ENCODE results near the gene ADAM15.

The ADAM15 gene

DNA sequence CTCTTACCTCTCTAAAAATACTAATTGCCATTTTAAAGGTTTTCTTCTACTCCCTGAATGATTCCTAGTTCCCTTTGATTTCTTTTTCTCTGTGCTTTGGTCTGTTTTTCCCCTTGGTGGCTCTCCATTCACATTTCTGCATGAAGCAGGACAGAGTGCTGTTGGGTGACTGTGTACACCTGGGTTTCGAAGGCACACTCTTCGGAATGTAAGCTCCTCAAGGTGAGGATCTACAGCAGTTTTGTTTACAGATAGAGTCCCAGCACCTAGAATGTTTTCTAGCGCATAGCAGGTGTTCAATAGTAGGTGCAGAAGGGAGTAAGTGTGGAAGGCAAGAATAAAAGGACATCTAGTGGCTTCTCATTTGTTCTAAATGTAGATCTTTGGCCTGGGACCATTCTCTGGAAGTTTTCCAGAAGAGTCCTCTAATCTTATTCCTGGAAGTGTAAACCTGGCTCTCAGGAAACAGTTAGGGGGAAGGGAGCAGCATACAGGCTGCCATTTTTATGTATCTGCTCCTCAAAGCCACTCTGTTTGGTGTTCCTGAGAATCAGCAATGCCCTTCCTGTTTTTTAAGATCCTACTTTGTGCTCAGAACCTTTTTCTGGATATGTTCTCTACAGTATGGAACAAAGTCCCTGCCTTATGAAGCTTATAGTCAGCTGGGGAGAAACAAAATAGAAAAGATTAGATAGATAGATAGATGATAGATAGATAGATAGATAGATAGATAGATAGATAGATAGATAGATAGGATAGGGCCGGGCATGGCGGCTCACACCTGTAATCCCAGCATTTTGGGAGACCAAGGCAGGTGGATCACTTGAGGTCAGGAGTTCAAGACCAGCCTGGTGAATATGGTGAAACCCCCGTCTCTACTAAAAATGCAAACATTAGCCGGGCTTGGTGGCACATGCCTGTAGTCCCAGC lies 53.8 kb downstream of the ADAM15 start:
- Mint-ChIP-seq H3K9me3 (no peaks in the 10 kb centered on the region), H3K27me3 (ENCODE audit: low read depth) (peaks cover 16% of the 10 kb centered on the region), H3K4me1 (peaks cover 4% of the 10 kb centered on the region), H3K36me3 (ENCODE audit: low read depth) (no peaks in the 10 kb centered on the region), H3K4me3 (no peak overlapping the region), H3K27ac (no peak overlapping the region)
- TF ChIP-seq, protein P1, sequence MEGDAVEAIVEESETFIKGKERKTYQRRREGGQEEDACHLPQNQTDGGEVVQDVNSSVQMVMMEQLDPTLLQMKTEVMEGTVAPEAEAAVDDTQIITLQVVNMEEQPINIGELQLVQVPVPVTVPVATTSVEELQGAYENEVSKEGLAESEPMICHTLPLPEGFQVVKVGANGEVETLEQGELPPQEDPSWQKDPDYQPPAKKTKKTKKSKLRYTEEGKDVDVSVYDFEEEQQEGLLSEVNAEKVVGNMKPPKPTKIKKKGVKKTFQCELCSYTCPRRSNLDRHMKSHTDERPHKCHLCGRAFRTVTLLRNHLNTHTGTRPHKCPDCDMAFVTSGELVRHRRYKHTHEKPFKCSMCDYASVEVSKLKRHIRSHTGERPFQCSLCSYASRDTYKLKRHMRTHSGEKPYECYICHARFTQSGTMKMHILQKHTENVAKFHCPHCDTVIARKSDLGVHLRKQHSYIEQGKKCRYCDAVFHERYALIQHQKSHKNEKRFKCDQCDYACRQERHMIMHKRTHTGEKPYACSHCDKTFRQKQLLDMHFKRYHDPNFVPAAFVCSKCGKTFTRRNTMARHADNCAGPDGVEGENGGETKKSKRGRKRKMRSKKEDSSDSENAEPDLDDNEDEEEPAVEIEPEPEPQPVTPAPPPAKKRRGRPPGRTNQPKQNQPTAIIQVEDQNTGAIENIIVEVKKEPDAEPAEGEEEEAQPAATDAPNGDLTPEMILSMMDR (IDR thresholded peaks at IDR 0.05; ENCODE audit: unreplicated experiment in 3 of 3) = no peak

DNA sequence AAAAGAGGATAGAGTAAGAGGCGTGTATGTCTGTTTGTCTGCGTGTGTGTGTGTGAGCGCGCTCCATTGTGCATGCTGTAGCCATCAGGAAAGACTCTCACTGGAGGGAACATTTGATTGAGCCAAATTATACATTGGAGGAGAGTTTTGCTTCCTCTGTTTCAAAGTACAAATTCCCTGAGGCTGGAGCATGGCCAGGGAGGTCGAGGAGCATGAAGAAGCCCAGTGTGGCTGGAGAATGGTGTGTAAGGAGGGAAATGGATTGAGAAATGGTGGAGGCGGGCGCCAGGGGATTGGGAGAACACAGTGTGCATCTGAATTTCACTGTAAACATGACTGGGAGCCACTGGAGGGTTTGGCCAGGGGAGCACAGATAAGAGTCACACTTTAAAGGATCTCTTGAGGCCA lies 54.5 kb downstream of the ADAM15 start:
- H3K9me3 Mint-ChIP-seq = no peaks in the 10 kb centered on the region
- TF ChIP-seq, protein P1 (IDR thresholded peaks at IDR 0.05; ENCODE audit: unreplicated experiment in 3 of 3) = no peak
- H3K4me3 Mint-ChIP-seq = no peak overlapping the region
- H3K36me3 Mint-ChIP-seq (ENCODE audit: low read depth) = no peaks in the 10 kb centered on the region
- peaks cover 4% of the 10 kb centered on the region for H3K4me1 Mint-ChIP-seq
- H3K27me3 Mint-ChIP-seq (ENCODE audit: low read depth) = peaks cover 16% of the 10 kb centered on the region
- H3K27ac Mint-ChIP-seq = no peak overlapping the region

- Mint-ChIP-seq H3K4me3 (no peak overlapping the region), H3K36me3 (ENCODE audit: low read depth) (no peaks in the 10 kb centered on the region), H3K27me3 (ENCODE audit: low read depth) (peaks cover 16% of the 10 kb centered on the region), H3K27ac (no peak overlapping the region), H3K9me3 (no peaks in the 10 kb centered on the region), H3K4me1 (peaks cover 4% of the 10 kb centered on the region)
- TF ChIP-seq, protein P1 (IDR thresholded peaks at IDR 0.05; ENCODE audit: unreplicated experiment in 3 of 3) = no peak
Observed at GRCh38 chr1:155106862-155107261, 55.7 kb downstream of the ADAM15 start.

DNA sequence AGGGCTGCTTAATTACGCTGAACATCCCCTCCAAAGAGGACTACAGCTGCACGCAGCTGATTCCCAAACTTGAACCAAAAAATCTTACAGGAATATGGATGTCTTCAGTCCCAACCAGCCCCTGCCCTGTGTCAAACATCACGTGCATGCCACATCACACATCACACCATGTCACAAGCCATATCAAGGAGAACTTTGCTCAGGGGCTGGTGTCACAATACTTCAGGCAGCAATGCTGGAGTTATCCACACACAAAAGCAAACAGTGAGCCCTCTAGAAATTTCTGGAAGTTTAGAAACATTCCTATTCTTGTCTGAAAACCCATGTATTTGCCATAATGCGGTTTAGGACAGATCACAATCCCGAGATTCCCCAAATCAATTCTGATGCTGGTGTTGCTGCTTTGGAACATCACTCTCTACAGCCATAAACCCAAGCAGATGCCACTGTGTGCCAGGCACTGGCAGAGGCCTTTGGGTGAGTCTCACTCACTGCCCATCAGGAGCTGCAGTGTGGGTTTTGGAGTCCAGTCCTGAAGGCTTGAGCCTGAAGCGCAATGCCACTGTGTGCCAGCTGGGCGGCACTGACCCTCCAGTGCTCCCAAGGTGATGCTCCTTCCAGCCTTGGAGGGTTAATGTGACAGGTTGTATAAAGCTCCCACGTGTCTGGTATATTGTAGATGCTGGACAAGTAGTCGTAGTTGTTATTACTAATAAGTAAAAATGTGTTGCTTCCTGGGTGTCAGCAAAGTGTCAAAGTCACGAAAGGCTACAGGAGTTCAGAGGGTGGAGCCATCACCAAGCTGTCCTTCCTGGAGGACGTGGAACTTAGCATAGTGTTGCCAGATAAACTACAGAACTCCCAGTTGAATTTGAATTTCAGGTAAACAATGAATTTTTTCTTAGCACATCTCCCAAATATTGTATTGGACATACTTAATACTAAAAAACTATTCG lies 56.5 kb downstream of the ADAM15 start:
- Mint-ChIP-seq H3K27me3 (ENCODE audit: low read depth) (peaks cover 16% of the 10 kb centered on the region), H3K27ac (no peak overlapping the region), H3K4me1 (peaks cover 4% of the 10 kb centered on the region), H3K4me3 (no peak overlapping the region), H3K9me3 (no peaks in the 10 kb centered on the region), H3K36me3 (ENCODE audit: low read depth) (no peaks in the 10 kb centered on the region)
- TF ChIP-seq, protein P1 (IDR thresholded peaks at IDR 0.05; ENCODE audit: unreplicated experiment in 3 of 3) = no peak

- H3K4me3 Mint-ChIP-seq = no peak overlapping the region
- H3K9me3 Mint-ChIP-seq = no peaks in the 10 kb centered on the region
- H3K36me3 Mint-ChIP-seq (ENCODE audit: low read depth) = no peaks in the 10 kb centered on the region
- peaks cover 4% of the 10 kb centered on the region for H3K4me1 Mint-ChIP-seq
- TF ChIP-seq, protein P1 (IDR thresholded peaks at IDR 0.05; ENCODE audit: unreplicated experiment in 3 of 3) = no peak
- no peak overlapping the region for H3K27ac Mint-ChIP-seq
- peaks cover 16% of the 10 kb centered on the region for H3K27me3 Mint-ChIP-seq (ENCODE audit: low read depth)
Observed at GRCh38 chr1:155108296-155108695, 57.2 kb downstream of the ADAM15 start.

Data from nephron (organoid).